GM10248 (cell line): Measurements from ENCODE around the gene DIP2C.

Experiments used
- CTCF ChIA-PET: fragments of 300-600 bp; sonication (Branson Sonifier 250); formaldehyde crosslinking; extraction: SDS; loops from one replicate; lab custom pipeline; 2021; ENCODE audit warnings: antibody characterized with exemption; lab: Yijun Ruan, JAX
- POLR2A ChIA-PET: fragments of 350-650 bp; sonication (Branson Sonifier 250); formaldehyde crosslinking; extraction: SDS; loops from one replicate; lab custom pipeline; 2020; ENCODE audit warnings: antibody characterized with exemption; lab: Yijun Ruan, JAX
- DNase-seq: peaks from one replicate; pipeline ENCODE4 v3.0.0; 2012; ENCODE audit errors: extremely low spot score
- TF ChIP-seq, protein P1 (sequence below): IDR thresholded peaks from 2 replicates; pipeline ENCODE4 v1.5.1; 2012; ENCODE audit warnings: mild to moderate bottlenecking, low read depth; ENCODE audit errors: extremely low read depth, missing control alignments, control extremely low read depth

DIP2C gene

DNA sequence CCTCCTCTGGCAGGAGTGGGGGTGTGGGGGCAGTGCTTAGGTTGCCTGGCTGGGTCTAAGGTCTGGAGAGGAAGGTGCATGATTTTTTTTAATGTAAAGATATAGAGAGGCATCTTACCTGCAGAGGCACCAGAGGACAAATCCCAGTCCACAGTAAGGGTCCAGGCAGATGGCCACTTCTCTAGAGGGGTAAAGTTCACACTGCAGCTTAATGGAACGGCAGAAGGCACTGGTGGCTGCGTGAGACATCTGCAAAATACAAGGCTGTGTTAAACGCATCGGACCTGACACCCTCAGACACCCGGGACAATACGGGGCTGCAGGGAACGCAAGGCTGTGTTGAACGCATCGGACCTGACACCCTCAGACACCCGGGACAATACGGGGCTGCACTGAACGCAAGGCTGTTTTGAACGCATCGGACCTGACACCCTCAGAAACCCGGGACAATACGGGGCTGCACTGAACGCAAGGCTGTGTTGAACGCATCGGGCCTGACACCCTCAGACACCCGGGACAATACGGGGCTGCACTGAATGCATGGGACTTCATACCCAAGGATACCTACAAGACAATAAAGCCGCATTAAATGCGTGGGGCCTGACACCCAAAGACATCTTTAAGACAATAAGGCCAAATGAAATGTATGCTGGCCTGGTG, 348.3 kb downstream of the DIP2C start:
- no peak for DNase-seq
- POLR2A ChIA-PET = no interaction called here
- TF ChIP-seq, protein P1, sequence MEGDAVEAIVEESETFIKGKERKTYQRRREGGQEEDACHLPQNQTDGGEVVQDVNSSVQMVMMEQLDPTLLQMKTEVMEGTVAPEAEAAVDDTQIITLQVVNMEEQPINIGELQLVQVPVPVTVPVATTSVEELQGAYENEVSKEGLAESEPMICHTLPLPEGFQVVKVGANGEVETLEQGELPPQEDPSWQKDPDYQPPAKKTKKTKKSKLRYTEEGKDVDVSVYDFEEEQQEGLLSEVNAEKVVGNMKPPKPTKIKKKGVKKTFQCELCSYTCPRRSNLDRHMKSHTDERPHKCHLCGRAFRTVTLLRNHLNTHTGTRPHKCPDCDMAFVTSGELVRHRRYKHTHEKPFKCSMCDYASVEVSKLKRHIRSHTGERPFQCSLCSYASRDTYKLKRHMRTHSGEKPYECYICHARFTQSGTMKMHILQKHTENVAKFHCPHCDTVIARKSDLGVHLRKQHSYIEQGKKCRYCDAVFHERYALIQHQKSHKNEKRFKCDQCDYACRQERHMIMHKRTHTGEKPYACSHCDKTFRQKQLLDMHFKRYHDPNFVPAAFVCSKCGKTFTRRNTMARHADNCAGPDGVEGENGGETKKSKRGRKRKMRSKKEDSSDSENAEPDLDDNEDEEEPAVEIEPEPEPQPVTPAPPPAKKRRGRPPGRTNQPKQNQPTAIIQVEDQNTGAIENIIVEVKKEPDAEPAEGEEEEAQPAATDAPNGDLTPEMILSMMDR = no peak
- CTCF ChIA-PET = no interaction called here

DNA sequence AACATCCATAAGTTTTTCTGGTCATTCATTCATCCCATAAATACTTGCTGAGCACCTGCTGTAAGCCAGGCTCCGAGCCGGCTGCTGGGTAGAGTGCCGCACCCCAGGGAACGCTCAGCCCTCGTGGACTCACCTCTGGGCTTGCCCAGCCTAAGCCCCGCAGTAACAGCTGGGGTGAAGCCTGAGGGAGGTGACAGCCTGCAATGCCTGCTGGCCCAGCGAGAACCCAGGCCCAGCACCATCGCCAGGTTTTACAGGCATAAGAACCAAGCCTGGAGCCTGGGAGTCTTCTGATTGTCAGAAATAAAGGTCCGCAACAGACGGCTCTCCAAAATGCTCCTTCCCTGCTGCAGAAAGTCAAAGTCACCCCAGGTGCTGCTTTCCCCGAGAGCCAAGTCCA, 348.8 kb downstream of the DIP2C start:
- ChIA-PET CTCF (no interaction called here), POLR2A (no interaction called here)
- TF ChIP-seq, protein P1 = no peak
- DNase-seq = no peak

DNA sequence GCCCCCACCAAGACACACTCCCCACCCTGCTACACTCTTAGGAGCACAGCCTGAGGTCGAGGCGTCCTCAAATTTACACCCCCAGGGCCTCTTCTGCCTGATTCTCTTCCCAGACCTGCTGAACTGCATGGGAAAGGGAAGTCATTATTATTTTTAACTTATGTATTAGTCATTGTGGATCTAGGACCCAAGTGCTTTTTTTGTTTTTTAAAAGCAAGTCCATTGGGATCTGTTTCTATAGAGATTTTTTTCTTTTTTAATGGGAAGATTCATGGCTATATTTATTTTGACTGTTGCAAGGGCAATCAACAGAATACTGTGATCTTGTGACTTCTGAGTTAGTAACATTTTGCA, 350.5 kb downstream of the DIP2C start:
- CTCF ChIA-PET = no interaction called here
- POLR2A ChIA-PET = no interaction called here
- TF ChIP-seq, protein P1 = no peak
- DNase-seq = no peak

DNA sequence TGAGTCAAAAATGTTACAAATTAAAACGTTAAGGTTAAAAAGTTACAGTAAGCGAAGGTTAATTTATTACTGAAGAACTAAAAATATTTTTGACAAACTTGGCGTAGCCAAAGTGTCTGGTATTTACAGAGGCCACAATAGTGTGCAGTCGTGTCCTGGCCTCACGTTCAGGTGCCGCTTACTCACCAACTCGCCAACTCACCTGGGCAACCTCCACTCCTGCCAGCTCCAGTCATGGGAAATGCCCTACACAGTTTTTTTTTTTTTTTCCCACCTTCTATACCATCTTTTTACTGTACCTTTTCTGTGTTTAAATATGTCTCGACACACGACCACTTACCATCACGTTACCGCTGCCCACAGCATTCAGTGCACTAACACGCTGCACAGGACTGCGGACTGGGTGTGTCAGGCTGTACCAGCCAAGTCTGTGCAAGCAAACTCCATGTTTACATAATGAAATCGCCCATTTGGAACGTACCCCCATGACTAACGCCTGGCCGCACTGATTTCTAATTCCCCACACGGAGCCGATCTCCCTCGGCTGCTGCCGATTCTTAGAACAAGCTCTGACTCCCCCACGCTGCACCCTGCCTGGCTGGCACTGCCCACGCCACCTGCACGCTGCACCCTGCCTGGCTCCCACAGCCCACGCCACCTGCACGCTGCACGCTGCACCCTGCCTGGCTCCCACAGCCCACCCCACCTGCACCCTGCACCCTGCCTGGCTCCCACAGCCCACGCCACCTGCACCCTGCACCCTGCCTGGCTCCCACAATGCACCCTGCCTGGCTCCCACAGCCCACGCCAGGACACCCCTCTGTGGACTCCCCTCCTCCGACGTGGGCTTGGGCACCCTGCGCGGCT, 351.1 kb downstream of the DIP2C start:
- ChIA-PET POLR2A (no interaction called here), CTCF (no interaction called here)
- TF ChIP-seq, protein P1 = no peak
- DNase-seq = no peak

DNA sequence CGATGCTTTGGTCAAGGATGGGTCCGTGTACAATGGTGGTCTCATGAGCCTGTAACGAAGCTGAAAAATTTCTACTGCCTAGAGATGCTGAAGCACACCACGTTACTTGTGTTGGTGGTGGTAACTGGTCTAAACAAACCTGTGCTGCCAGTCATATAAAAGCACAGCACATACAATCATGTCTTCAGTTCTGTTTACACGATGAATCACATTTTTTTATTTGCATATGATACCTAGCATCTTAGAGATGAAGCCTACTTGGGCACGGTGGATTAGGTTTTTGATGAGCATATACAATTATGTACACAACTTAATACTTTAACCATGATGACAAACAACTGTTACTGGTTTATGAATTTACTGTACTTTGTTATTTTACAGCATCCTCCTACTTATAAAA, 353.2 kb downstream of the DIP2C start:
- TF ChIP-seq, protein P1 = no peak
- ChIA-PET CTCF (no interaction called here), POLR2A (no interaction called here)
- no peak for DNase-seq

DNA sequence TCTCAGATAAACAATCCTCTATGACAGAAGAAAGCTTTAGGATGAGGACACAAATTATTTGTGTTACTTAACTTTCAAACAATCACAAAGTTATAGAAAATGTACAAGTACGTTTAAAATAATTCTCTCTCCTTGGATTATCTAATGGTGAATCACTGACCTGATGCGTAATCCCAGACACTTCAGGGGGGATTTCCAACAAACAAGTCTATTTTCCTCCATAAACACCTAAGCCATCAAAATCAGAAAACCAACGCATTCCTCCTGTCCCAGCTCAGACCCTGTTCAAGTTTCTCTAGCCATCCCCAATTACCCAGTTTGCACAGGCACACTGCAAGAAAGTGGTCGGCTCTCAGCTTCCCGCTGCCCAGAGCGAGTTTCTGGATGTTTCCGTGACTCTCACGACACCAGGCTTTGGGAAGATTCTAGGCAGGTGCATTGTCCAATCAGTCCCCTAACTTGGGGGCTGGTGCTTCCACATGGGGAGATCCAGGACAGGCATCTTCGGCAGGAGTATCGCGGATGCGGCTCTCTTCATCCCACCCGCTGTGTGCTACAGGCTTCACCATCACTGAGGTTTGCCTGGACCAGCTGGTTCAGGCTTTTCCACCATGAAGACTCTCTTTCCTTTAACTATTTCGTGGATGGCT, 354.2 kb downstream of the DIP2C start:
- CTCF ChIA-PET = no interaction called here
- DNase-seq = no peak
- POLR2A ChIA-PET = no interaction called here
- TF ChIP-seq, protein P1 = no peak
